WI38 (cell line): ENCODE measurements around the gene CASQ2.

Experiments used
- H3K4me3 ChIP-seq: 2 replicates; pipeline ENCODE4 v1.5.1; 2011; ENCODE audit warnings: low read depth, mild to moderate bottlenecking, control low read depth, low read length
- CTCF ChIP-seq: IDR thresholded peaks from 2 replicates; pipeline ENCODE4 v1.5.1; 2012; ENCODE audit warnings: low read depth, mild to moderate bottlenecking, control low read depth, low read length

Gene CASQ2

GRCh38 chr1:115670476-115671175 lies 97.9 kb downstream of the CASQ2 start:
- TF ChIP-seq CTCF, result no peak
- no peak overlapping the region for H3K4me3 ChIP-seq

GRCh38 chr1:115669886-115670285 lies 98.6 kb downstream of the CASQ2 start:
- no peak overlapping the region for H3K4me3 ChIP-seq
- no peak for TF ChIP-seq CTCF

- H3K4me3 ChIP-seq, result no peak overlapping the region
- TF ChIP-seq CTCF, result no peak
Observed at GRCh38 chr1:115669002-115669673, 99.4 kb downstream of the CASQ2 start.

- no peak for TF ChIP-seq CTCF
Observed at GRCh38 chr1:115668579-115668978, 99.9 kb downstream of the CASQ2 start.

GRCh38 chr1:115666702-115667101 lies 101.8 kb downstream of the CASQ2 start:
- no peak for TF ChIP-seq CTCF
- no peak overlapping the region for H3K4me3 ChIP-seq

More at GRCh38 chr1:115668579-115668978, 99.9 kb downstream of the CASQ2 start:
- no peak overlapping the region for H3K4me3 ChIP-seq

GRCh38 chr1:115666206-115666605 lies 102.3 kb downstream of the CASQ2 start:
- no peak for TF ChIP-seq CTCF
- H3K4me3 ChIP-seq, result no peak overlapping the region
